ENCODE data around the gene STARD5.

The STARD5 gene

DNA sequence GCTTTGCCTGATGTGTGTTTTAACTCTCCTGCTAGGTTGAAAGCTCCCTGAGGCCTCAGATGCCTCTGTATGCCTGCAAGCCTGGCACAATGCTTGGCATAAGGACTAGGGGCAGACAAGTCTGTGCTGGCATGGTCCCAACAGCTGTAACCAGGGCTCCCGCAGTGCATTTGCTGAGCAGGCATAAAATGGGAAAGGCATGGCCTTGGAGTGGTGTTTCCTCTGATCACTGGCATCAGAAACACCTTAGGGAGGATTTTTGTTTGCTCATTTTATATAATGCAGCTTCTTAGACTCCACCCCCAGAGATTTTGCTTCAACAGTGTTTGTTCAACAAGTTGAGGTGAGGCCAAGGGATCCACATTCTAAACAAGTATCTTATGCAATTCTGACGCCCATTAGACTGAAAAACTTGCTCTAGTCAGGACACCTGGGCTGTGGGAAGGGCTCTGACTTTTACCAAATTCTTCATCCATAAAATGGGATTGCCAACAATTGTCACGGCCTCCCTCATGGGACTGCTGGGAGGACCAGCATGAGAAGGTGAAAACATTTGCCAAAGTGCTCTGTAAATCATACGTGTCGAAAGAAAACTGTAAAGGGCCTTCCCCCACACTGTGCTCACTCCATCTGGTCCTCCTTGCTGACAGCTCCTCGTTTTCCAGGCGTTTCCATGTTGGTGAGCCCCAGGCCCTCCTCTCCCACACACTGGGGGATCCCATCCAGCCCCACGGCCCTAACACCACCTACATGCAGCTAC, 43.1 kb downstream of the STARD5 start:
- TF ChIP-seq, protein P1, sequence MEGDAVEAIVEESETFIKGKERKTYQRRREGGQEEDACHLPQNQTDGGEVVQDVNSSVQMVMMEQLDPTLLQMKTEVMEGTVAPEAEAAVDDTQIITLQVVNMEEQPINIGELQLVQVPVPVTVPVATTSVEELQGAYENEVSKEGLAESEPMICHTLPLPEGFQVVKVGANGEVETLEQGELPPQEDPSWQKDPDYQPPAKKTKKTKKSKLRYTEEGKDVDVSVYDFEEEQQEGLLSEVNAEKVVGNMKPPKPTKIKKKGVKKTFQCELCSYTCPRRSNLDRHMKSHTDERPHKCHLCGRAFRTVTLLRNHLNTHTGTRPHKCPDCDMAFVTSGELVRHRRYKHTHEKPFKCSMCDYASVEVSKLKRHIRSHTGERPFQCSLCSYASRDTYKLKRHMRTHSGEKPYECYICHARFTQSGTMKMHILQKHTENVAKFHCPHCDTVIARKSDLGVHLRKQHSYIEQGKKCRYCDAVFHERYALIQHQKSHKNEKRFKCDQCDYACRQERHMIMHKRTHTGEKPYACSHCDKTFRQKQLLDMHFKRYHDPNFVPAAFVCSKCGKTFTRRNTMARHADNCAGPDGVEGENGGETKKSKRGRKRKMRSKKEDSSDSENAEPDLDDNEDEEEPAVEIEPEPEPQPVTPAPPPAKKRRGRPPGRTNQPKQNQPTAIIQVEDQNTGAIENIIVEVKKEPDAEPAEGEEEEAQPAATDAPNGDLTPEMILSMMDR (conservative IDR thresholded peaks at IDR 0.05; ENCODE audit: low read depth, low read length), result no peak
- H3K4me3 ChIP-seq (ENCODE audit: low read length), result no peak overlapping the region
- DNase-seq (ENCODE audit: low read depth), result no peak

DNA sequence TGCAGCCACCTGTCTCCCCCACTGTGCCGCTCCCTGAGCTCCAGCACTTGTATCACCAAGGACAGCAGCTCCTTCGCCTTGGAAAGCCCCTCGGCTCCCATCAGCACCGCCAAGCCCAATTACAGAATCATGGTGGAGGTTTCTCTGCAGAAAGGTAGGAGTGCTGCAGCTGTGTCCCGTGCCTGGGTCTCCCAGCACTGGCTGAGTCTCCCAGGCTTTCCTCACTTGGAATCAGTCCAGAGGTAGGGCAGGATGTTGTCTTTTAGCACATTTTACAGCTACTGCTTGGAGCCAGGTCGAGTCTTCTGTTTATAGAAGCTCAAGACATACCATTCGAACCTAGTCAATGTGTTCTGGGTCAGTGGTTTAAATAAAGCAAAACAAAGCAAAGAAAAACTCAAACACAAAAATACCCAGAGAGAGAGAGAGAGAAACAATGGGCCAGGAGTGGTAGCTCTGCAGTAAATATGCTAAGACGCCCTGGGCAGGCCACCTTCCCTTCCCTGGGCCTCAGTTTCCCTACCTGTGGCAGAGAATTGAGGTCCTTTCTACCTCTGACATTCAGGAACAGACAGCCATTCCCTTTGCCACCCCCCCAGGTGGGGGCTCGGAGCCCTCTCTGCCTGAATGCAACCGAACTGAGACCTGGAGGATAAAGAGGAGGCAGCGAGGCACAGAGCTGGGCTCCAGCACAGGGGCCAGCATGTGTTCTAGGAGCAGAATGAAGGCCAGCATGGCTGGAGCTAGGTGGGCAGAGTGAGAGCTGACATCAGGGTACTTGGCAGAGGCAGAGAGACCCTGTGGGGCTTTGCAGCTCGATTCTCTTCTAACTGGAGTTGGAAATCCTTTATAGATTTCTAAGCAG, 44.1 kb downstream of the STARD5 start:
- H3K4me3 ChIP-seq (ENCODE audit: low read length), result no peak overlapping the region
- TF ChIP-seq, protein P1 (conservative IDR thresholded peaks at IDR 0.05; ENCODE audit: low read depth, low read length), result no peak
- no peak for DNase-seq (ENCODE audit: low read depth)

DNA sequence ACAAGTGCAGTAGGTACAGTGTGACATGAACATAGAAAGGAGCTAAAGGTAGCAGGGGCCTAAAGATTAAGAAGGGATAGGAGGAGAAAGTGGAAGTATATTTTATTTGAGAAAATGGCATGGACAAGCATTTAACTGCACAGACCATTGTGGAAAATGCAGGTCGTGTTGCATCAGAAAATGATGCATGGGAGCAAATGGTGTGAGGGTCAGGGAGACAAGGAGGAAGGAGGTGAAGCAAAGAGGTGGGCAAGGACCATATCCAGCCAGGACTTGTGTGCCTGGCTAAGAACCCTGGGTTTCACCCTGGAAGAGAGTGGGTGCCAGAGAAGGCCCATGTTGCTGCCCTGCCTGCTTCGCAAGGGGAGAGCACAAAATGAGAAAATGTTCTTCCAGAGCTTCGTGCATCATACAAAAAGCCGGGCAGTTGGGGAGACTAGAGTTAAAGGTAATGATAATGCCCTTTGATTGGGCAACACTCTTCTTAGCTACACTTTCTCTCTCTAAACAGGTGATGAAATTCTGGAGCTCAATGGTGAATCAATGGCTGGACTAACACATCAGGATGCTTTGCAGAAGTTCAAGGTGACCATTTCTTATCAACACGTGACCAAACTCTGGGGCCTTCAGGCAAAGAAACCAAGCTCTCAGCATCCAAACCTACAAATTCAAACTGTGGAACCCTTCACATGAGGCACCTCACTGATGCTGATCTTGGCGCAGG, 45.5 kb downstream of the STARD5 start:
- no peak overlapping the region for H3K4me3 ChIP-seq (ENCODE audit: low read length)
- DNase-seq (ENCODE audit: low read depth), result no peak
- TF ChIP-seq, protein P1 (conservative IDR thresholded peaks at IDR 0.05; ENCODE audit: low read depth, low read length), result no peak

DNA sequence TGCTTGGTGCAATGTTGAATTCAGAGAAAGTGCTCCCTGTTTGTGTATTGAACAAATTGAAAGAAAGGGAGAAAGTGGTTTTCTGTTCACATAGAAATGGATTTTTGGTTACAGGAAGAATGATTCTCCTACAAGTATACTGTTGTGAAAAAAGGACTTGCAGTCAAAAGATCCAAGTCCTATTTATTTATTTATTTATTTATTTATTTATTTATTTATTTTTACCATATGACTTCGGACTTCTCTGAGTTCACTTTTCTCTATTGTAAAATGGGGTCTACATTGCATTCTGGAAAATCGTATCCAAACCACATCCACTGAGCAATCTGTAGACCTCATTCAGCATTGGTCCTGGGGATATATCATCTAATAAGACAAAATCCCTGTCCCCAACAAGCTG, 46.1 kb downstream of the STARD5 start:
- H3K4me3 ChIP-seq (ENCODE audit: low read length), result no peak overlapping the region
- no peak for DNase-seq (ENCODE audit: low read depth)
- TF ChIP-seq, protein P1 (conservative IDR thresholded peaks at IDR 0.05; ENCODE audit: low read depth, low read length), result no peak

DNA sequence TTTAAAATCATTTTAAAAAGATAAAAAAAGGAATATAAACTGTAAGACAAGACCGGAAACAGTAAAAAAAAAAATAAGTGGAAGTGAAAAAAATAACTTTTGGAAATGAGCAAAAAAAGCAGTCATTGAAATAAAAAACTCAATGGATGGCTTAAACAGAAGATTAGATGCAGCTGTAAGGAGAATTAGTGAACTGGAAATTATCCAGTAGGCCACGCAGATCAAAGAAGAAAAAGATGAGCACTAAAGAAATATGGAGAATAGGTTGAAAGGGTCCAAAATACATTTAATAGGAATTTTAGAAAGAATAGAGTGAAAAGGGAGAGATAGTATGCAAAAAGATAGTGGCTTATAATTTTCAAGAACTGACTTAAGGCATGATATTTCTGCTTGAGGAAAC, 47.0 kb downstream of the STARD5 start:
- TF ChIP-seq, protein P1 (conservative IDR thresholded peaks at IDR 0.05; ENCODE audit: low read depth, low read length), result no peak
- no peak overlapping the region for H3K4me3 ChIP-seq (ENCODE audit: low read length)
- DNase-seq (ENCODE audit: low read depth), result no peak

DNA sequence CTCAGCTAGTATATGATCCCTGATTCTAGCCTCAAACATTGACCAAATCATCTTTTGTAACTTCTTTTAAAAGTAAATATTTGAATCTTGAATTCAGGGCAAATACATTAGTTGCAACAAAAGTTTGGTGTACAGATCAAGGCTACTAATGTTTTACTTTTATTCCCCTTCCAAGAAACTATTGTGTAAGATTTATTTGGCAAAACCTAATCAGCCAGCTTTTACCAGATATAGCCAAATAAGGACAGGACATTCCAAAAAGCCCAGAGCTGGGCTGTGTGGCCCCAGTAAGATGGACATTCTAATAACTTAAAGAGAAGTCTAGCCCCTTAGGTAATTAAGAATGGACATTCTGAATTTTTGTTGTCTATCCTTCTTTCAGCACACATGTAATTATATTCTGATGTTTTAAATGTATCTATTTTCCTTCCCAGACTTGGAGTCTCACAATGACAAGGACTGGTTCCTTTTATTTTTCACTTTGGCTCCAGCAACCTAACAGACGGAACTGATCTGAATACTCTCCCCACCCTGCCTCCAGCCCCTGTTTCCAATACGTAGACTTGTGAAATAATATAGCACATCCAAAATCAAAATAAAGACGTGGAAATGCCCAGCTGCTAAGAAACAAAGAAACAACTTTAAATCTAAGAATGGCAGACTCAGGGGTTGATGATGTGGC, 48.1 kb downstream of the STARD5 start:
- no peak for DNase-seq (ENCODE audit: low read depth)
- TF ChIP-seq, protein P1 (conservative IDR thresholded peaks at IDR 0.05; ENCODE audit: low read depth, low read length), result no peak
- no peak overlapping the region for H3K4me3 ChIP-seq (ENCODE audit: low read length)

All from retinal pigment epithelial cell (primary cell).